GM12878 (cell line): Measurements from ENCODE around the gene GSS. TPM values are rescaled to one million over a fixed set of nuclear protein-coding genes. Genes with fewer than 3 reads are reported as not detected.
"Not testable (repeated sequence)": the region's sequence is repeated elsewhere in the genome, so short reads cannot be mapped to it uniquely, and the experiment has no call there.

ENCODE experiments used
- ATAC-seq: fragments of 200-7000 bp; cut with Tn5 transposase; 3 replicates; pipeline ENCODE4 v1.9.1; 2020; ENCODE audit warnings: mild to moderate bottlenecking, moderate library complexity
- BruUV-seq: library from RNA; stranded (reverse); fragments of 400-500 nt; replicated peaks from 2 replicates; lab custom pipeline; 2021; lab: Mats Ljungman, UMichigan
- CTCF ChIA-PET: fragments of 300-600 bp; sonication (Branson Sonifier 250); formaldehyde crosslinking; extraction: SDS; loops from one replicate; lab custom pipeline; 2021; ENCODE audit warnings: inconsistent platforms; lab: Yijun Ruan, JAX
- POLR2A ChIA-PET: fragments of 350-600 bp; formaldehyde crosslinking; extraction: SDS; loops from one replicate; lab custom pipeline; 2021; ENCODE audit warnings: inconsistent platforms; lab: Charles Lee
- RAD21 ChIA-PET: fragments of 300-600 bp; sonication (Branson Sonifier 250); formaldehyde crosslinking; loops from one replicate; lab custom pipeline; 2023; ENCODE audit warnings: antibody characterized with exemption; ENCODE audit not compliant: unreplicated experiment; lab: Charles Lee
- SMC1A ChIA-PET: fragments of 300-600 bp; sonication (Branson Sonifier 250); formaldehyde crosslinking; loops from one replicate; lab custom pipeline; 2023; ENCODE audit not compliant: unreplicated experiment, uncharacterized antibody; lab: Charles Lee
- DNase-seq: peaks from one replicate; pipeline ENCODE4 v3.0.0-alpha.2; 2011; ENCODE audit warnings: low read depth, low spot score
- FAIRE-seq: peaks from 3 replicates; lab custom pipeline; 2011; peaks lifted over from hg19 to GRCh38; lab: Jason Lieb, UNC
- H2AFZ ChIP-seq: 2 replicates; pipeline ENCODE4 v1.6.0; 2011; ENCODE audit warnings: low read depth, low read length, control low read depth; ENCODE audit not compliant: control insufficient read depth
- H3K27ac ChIP-seq: 2 replicates; pipeline ENCODE4 v1.5.1; 2011; ENCODE audit warnings: control low read depth; ENCODE audit not compliant: control insufficient read depth, insufficient read depth
- H3K27me3 ChIP-seq, 2 experiments: replicated peaks in 1 of 2; 2 replicates each; pipeline versions ENCODE4 v1.6.0 to v1.6.1; 2011; ENCODE audit warnings: low read length in 1 of 2; ENCODE audit not compliant: control insufficient read depth in 2 of 2, insufficient read depth in 2 of 2
- H3K36me3 ChIP-seq, 2 experiments: 2 replicates each; pipeline ENCODE4 v1.5.1; 2011; ENCODE audit warnings: low read length in 1 of 2; ENCODE audit not compliant: control insufficient read depth in 2 of 2, insufficient read depth in 2 of 2
- H3K4me1 ChIP-seq: 2 replicates; pipeline ENCODE4 v1.6.1; 2011; ENCODE audit warnings: mild to moderate bottlenecking, low read length, moderate library complexity, mixed read lengths; ENCODE audit not compliant: control insufficient read depth, insufficient read depth
- H3K4me2 ChIP-seq: 2 replicates; pipeline ENCODE4 v1.6.0; 2011; ENCODE audit warnings: control low read depth; ENCODE audit not compliant: control insufficient read depth, insufficient read depth
- H3K4me3 ChIP-seq: fragments of 200-600 bp; sonication (generic); 2 replicates; pipeline ENCODE4 v1.5.1; 2016
- H3K79me2 ChIP-seq: 2 replicates; pipeline ENCODE4 v1.6.0; 2011; ENCODE audit warnings: low read length; ENCODE audit not compliant: control insufficient read depth, insufficient read depth
- H3K9ac ChIP-seq: 2 replicates; pipeline ENCODE4 v1.8.0; 2011; ENCODE audit warnings: low read length, control low read depth, mixed read lengths; ENCODE audit not compliant: control insufficient read depth, insufficient read depth
- H3K9me3 ChIP-seq: replicated peaks from 3 replicates; pipeline ENCODE4 v1.5.1; 2011; ENCODE audit warnings: mild to moderate bottlenecking, low read length; ENCODE audit not compliant: control insufficient read depth, insufficient read depth
- H4K20me1 ChIP-seq: 2 replicates; pipeline ENCODE4 v1.6.0; 2011; ENCODE audit not compliant: control insufficient read depth, insufficient read depth
- BCL11A ChIP-seq: IDR thresholded peaks from 2 replicates; pipeline ENCODE4 v1.6.1; 2011; ENCODE audit warnings: low read depth, low read length
- SKIL ChIP-seq: fragments of 450-650 bp; IDR thresholded peaks from 2 replicates; pipeline ENCODE4 v1.6.1; 2017; ENCODE audit warnings: mild to moderate bottlenecking, low read depth, inconsistent platforms; ENCODE audit not compliant: poor library complexity, severe bottlenecking
- SUPT20H ChIP-seq: IDR thresholded peaks from 2 replicates; pipeline ENCODE4 v1.6.1; 2011; ENCODE audit warnings: low read depth, mild to moderate bottlenecking, low read length, moderate library complexity, borderline replicate concordance; ENCODE audit not compliant: control insufficient read depth
- WRNIP1 ChIP-seq: IDR thresholded peaks from 2 replicates; pipeline ENCODE4 v1.6.1; 2011; ENCODE audit warnings: low read depth, low read length, improper control_type of control experiment, borderline replicate concordance
- ZNF24 ChIP-seq: fragments of 450-650 bp; IDR thresholded peaks from 2 replicates; pipeline ENCODE4 v1.6.1; 2017; ENCODE audit warnings: antibody characterized with exemption, mild to moderate bottlenecking
- ZNF384 ChIP-seq: IDR thresholded peaks from 2 replicates; pipeline ENCODE4 v1.6.1; 2012; ENCODE audit warnings: low read depth, mild to moderate bottlenecking, low read length, improper control_type of control experiment, borderline replicate concordance
- WGBS: methylation state at CpG from one replicate; pipeline ENCODE4 v1.1.6; 2016; ENCODE audit warnings: low lambda C conversion rate; ENCODE audit not compliant: insufficient replicate concordance, insufficient coverage; ENCODE audit errors: missing lambda C conversion rate; 5-methylcytosine and 5-hydroxymethylcytosine counted together
- in situ Hi-C: fragments of 300-500 bp; cut with MboI; formaldehyde crosslinking; loops from 9 replicates; pipeline ENCODE4 v1.14.3; 2018; ENCODE audit warnings: mixed read lengths
- intact Hi-C: fragments of 100-400 bp; cut with micrococcal nuclease; formaldehyde crosslinking; loops from one replicate; pipeline ENCODE4 v1.14.2; 2022; ENCODE audit not compliant: unreplicated experiment
- polyA plus RNA-seq, 11 experiments: library from polyadenylated mRNA; depleted of rRNA in 4 of 11; unstranded in 6 of 11; stranded (reverse) in 5 of 11; fragments of >200 nt; fragmentation: Nextera tagmentation in 4 of 11; fragmentation: Illumina TruSeq in 1 of 11; extraction: Ambion mirVana in 4 of 11; extraction: Trizol in 1 of 11; gene quantifications; 1 replicate in 1 of 11; 2 replicates in 10 of 11; pipeline versions ENCODE4 v1.2.1 to v1.2.3, GENCODE V29; 2011 to 2016; ENCODE audit warnings: inconsistent platforms in 2 of 11, missing spikeins in 2 of 11, low read depth in 1 of 11
- total RNA-seq, 4 experiments: library from RNA; depleted of rRNA in 3 of 4; stranded (reverse); fragments of >200 nt in 3 of 4; fragmentation: Illumina TruSeq in 1 of 4; extraction: Trizol in 1 of 4; gene quantifications; 2 replicates each; pipeline versions ENCODE4 v1.2.1 to v1.2.3, GENCODE V29; 2013 to 2021

Gene GSS
- total and polyA plus RNA-seq, 10 of the 15 experiments (the other 5 are each of a cell fraction or from before 2014, with no cell fraction given): 12.7 to 120 (median 67.4) TPM

DNA sequence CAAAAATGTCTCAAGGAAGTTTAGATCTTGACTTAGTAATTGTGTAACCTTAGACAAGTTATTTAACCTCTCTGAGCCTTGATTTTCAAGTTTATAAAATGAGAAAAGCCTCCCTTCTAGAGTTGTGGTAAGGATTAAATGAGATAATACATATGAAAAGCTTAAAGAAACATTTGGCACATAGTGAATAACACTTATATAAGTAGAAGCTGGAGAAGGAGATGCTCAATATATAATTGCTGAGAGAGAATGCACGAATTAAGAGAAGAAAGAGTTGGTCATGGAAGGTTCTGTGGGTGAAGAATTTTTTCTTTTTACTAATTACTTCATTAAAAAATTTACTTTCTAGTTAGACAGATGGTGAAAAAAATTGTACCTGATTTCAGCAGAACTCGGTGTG lies 73.9 kb downstream of the GSS start (continued):
- no peak for TF ChIP-seq WRNIP1
- TF ChIP-seq ZNF384: no peak
- TF ChIP-seq SUPT20H: no peak
- TF ChIP-seq ZNF24: no peak
- no peak for TF ChIP-seq BCL11A
- no peak for TF ChIP-seq SKIL
- TF ChIP-seq, all 136 proteins: peak for 0

- H3K4me1 ChIP-seq, H3K9ac ChIP-seq, H3K79me2 ChIP-seq, BruUV-seq, in situ Hi-C loops, H3K4me3 ChIP-seq, H3K36me3 ChIP-seq, H3K4me2 ChIP-seq, H3K27ac ChIP-seq, H2AFZ ChIP-seq, ATAC-seq, DNase-seq, H3K9me3 ChIP-seq, FAIRE-seq, intact Hi-C loops, H3K27me3 ChIP-seq, H4K20me1 ChIP-seq: not testable (repeated sequence)
- POLR2A ChIA-PET: interaction anchor here (0.7 to 1.2 kb wide), 4 partner anchors 17 to 230 kb away, joined by 3 to 13 read pairs (median 8); no protein-coding TSS in a partner anchor
- SMC1A ChIA-PET: interaction anchor here (0.7 to 1.5 kb wide), 3 partner anchors 37 to 207 kb away, joined by 3 to 6 read pairs (median 3); no protein-coding TSS in a partner anchor
- CTCF ChIA-PET: interaction anchor here (0.6 to 2.2 kb wide), 2 partner anchors 18 to 215 kb away, joined by 3 to 6 read pairs; no protein-coding TSS in a partner anchor
- RAD21 ChIA-PET: interaction anchor here (0.7 kb wide), 2 partner anchors 74 to 1127 kb away, joined by 3 to 6 read pairs; no protein-coding TSS in a partner anchor
- 70% methylated on average over 7 of the region's 7 CpGs for WGBS
These were observed 74.6 kb downstream of the GSS start for GRCh38 chr20:34880971-34881370.
